Stimulated activated CD4-positive, alpha-beta T cell treated with anti-CD3 and anti-CD28 coated beads, TNF-alpha, amount 100 ng/mL, for 1 hour (primary cell): ENCODE results near the gene CPS1.

Experiments
- DNase-seq, 3 donors: peaks; one replicate each; pipeline ENCODE4 v3.0.0-alpha.2; 2020; ENCODE audit warnings: low read depth in 3 of 3, low spot score in 1 of 3

Gene CPS1

DNA sequence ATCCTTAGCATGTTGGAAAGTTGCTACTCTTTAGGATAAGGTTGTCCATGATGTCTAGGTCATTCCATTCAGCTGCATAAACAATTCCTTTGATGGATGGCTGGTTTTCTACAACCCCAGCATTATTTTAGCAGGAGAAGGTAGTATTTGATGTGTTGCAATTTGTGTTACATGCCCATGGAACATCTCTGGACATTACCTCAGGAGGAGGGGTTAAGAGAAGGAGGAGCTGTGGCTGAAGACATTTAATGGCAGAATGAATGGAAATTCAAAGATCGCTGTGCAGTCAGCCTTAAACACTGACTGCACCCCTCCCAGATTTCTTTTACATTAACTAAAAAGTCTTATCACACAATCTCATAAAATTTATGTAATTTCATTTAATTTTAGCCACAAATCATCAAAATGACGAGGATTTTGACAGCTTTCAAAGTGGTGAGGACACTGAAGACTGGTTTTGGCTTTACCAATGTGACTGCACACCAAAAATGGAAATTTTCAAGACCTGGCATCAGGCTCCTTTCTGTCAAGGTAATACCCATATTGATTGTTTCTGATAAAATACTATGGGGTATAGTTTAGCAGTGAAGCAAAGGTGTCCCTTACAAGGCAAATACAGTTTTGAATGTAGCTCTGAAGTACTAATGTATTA lies at the start of gene CPS1:
TSS of gene CPS1 (plus strand) at position 271 of the 652 bp plus-strand sequence. CDS start at position 406, 135 bp downstream.
- DNase-seq: no peak

DNA sequence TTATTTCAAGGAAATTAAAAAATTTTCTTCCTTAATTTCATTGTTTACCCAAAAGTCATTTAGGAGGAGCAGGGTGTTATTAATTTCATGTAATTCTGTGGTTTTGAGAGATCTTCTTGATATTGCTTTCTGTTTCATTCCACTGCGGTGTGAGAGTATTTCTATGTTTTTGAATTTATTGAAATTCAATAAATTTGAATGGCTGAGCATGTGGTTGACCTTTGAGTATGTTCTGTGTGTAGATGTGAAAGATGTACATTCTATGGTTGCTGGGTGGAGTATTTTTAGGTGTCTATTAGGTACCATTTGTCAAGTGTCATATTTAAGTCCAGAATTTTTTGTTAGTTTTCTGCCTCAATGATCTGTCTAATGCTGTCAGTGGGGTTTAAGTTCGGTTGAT lies 40.5 kb upstream of the CPS1 start:
- DNase-seq: no peak

GRCh38 chr2:210517264-210517663 lies 39.1 kb upstream of the CPS1 start:
- DNase-seq: no peak

DNA sequence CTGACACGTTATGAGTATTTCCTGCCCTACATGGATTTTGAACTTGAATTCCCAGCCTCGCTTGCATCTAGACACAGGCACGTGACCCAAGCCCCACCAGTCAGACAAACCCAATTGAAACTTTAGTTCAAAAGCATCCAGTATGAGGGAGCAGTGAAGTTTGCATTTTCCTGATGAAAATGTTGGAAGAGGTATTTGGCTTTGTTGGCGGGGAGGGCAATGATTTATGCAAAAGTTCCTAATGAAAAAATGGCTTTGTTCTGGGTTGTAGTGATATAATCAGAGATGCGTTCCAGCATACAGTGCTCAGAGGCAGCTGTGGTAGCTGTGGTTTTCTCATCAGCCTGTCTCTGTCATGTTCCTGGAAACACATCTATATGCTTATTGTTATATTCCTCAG lies 36.8 kb upstream of the CPS1 start:
- no peak for DNase-seq

DNA sequence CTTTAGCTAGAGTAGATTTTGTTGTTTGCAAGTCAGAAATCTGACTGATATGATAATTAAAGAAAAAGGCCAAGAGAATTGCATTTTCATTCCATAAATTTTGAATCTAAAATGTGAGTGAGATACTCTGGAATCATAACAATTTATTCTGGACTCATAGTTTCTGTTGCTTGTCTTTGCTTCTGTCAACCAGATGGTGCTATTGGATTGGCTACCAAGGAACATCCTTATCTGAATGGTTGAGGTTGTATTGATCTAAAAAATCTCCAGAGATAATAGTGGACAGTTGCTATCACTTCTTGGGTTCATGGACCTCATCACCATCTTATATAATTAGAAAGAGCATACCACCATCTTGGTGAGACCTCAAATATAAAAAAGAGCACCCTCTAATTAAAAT lies 34.0 kb upstream of the CPS1 start:
- DNase-seq: no peak

DNA sequence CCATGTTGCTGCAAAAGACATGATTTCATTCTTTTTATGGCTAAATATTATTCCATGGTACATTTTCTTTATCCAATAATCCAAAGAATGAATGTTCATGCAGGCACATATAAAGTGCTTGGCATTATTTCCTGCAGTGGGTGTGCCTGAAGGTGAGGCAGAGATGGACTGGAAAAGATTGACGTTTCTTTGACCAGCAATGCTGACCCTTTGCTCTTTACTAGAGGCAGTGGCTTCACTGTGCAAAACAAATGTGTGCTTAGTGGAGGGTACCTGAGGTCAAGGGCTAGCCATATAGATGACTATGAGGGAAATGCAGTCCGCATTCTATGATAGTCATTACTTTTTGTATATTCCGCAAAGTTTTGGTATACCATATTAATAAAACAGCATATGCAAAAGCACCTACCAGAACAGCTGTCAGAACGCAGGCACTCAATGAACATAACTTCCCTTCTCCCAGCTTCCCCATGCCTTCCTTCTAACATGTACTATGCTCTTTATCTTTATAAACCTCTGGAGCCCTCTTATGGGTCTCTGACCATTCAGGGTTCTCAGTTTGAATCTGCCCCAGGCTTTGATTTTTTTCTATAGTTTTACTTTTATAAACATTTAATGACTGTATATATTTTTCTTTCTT lies 32.6 kb upstream of the CPS1 start:
- no peak for DNase-seq

DNA sequence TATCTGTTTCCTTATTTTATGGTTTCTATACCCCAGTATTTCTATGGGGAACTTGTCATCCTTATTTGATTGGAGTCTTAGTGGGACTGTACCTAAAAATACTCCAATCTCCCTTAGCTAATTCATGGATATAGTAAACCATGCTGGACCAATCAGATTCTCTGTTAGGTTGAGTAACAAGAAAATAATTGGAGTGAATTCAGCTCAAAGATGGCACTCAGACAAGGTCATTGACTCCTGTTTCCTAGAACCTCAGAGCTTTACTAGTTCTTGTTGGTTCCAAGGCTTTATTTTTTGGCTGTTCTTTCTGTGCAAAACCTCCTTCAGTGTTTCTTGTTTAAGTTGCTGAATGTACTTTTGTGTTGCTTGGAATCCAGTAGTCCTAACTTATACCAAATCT lies 31.9 kb upstream of the CPS1 start:
- no peak for DNase-seq

- DNase-seq: no peak
Observed at GRCh38 chr2:210527286-210527685, 29.1 kb upstream of the CPS1 start.

GRCh38 chr2:210528716-210529115 lies 27.7 kb upstream of the CPS1 start:
- no peak for DNase-seq

DNA sequence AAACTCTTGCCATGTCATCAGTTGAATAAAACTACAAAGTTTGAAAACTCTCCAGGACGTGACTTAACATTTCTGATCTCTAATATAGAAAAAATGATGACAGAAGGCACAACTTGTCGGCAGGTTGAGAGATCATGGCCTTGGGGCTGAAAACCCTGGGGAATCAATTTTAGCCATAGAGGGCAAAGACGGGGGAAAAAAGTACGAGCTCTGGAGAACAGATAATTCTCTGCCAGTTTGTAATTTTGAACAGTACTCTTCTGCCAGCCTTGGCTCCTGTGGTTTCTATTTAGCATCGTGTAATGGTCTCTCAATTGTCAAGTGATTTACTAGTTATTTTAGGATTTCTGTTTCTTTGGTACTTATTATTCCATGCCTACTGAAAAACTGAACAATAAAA lies 25.3 kb upstream of the CPS1 start:
- DNase-seq: no peak

DNA sequence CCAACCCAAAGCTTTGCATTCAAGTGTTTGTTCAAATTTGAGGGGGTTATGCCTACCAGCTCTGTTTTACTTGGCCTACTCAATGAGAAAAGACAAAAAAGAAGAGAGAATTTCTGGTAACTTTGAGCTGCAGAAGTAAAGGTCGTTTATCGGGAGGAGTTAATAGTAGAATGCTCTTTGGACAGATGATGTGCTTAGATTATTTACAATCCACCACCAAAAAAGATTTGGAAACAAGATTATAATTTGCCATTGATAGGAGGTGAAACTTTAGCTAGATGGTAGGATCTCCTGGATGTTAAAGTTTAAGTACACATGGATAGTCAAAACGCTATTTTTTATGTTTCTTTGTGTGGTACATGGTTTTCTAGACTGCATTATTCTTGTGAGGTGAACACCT lies 24.9 kb upstream of the CPS1 start:
- no peak for DNase-seq

GRCh38 chr2:210533389-210533788 lies 23.0 kb upstream of the CPS1 start:
- DNase-seq: no peak

GRCh38 chr2:210534879-210535278 lies 21.5 kb upstream of the CPS1 start:
- no peak for DNase-seq

- no peak for DNase-seq
Observed at GRCh38 chr2:210536973-210537650, 19.3 kb upstream of the CPS1 start.

GRCh38 chr2:210539035-210539434 lies 17.4 kb upstream of the CPS1 start:
- DNase-seq: no peak

DNA sequence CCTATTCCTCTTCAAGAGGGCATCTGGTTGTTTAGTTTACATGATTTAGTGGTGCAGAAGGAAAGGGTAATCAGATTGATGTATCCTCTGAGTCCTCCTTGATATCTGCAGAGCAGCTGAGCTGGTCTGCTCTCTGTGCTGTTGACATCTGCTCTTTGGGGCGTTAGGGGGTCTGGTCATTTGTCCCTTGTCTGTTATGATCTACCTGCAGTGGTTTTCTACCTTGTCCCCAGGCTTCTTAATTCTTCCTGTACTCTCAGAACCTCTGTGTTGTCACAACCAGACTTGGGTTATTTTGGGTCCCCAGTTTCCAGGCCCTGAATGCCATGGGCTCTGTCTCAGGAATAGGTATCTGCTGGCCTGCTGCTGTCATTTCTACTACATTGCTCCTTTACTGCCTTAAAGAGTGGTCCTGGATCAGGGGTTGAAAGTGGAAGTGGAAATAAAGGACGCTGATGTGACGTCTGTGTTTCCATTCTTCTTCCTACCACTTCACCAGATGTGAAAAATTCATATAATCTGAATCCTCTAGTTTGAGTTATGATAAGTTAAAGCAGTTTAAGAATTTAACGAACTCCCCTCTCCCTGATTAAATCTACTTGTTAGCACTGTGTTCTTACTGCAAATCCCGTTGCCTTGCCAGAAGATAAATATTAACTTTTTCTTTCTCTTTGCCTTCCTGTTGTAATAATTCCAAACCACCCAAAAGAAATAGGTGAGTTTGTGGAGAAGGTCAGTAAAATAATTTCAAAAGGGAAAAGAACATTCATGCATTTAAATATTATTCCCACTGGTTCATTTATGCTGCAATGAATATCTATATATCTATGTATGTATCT lies 16.6 kb upstream of the CPS1 start:
- DNase-seq: no peak

DNA sequence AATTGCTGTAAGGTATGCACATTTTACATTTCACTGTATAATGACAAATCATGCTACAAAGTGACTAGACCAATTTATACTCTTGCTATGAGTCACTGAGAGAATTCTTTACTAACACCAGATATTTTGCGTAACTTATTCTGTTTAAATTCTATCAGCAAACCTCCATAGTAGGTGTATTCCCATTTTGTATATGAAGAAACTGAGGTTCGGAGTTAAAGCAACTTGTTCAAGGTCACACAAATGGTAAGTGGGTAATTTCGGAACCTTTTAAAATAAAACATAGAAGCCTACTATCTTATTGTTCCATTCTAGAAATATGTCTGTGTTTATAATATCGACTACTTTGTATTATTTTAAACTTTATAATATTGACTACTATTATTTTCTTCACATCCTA lies 15.9 kb upstream of the CPS1 start:
- no peak for DNase-seq

- no peak for DNase-seq
Observed at GRCh38 chr2:210540900-210541289, 15.5 kb upstream of the CPS1 start.

- no peak for DNase-seq
Observed at GRCh38 chr2:210541290-210541902, 15.0 kb upstream of the CPS1 start.

DNA sequence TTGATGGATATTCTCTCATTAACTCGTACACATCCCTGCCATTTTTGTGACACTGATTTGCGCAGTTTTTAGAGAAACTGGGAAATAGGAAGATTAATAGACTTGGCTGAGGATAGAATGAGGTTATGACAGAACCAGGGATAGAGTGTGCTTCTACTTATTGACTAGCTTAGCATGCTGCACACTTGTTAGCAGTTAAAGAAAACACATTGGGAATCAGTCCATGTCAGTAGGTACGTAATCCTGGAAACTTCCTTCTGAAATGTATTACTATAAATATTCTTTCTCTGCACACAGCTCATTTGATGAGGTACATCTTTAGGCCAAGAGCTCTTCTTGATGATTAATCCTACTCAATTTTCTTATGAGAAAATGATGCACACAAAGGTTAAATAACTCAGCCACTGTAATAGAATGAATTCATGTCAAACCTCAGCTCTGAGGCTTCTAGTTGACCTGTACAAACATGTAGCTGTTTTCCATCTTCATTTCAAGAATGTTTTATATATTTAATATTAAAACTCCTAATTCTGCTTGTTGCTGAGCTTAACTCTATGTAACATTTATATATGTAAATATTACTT lies 12.3 kb upstream of the CPS1 start:
- DNase-seq: no peak

GRCh38 chr2:210544831-210545230 lies 11.6 kb upstream of the CPS1 start:
- no peak for DNase-seq
